ENCODE data around the gene SMO. TPM values are rescaled to one million over a fixed set of nuclear protein-coding genes. Genes with fewer than 3 reads are reported as not detected.

The SMO gene
- total and polyA plus RNA-seq, 7 donors = 0.60 to 18.6 (median 6.8) TPM

DNA sequence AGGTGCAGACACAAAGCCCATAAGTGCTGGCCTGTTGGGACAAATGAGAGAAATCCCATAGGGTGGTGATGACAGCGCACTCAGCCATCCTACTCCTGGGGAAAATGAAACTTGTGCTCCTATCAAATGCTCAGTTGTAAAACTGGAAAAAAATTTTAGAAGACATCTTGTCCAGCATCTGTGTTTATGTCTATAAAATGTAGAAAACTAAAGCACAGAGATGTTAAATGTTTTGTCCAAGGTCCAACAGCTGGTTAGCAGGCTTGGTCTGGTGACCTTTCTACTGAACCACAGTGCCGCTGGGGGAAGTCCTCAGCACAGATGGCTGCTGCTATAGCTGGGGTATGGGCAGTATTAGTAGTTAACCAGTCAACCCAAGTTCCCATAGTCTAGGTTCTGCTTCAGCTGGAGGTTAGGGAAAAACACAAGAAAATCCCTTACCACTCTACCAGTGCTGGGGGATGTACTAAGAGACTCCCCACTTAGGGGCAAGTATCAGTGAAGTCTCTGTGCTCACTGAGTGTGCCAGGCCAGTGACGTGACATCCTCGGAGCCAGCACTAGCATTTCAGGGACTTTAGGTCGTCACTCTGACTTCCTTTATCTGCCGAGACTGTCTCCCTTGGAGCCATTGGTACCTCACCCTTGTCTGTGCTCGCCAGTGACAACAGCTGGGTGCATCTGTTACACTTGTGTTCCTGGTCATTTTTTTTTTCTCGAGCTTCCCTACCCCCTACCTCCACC, 42.0 kb upstream of the SMO start:
- Histone ChIP-seq H3K36me3 (no peaks in the 10 kb centered on the region), H3K4me1 (peaks cover 0 to 14% (median 11%) of the 10 kb centered on the region in 4 donors), H3K27ac (no peak overlapping the region), H3K27me3 (peaks cover 0 to 14% (median 10%) of the 10 kb centered on the region in 3 donors), H3K9me3 (no peaks in the 10 kb centered on the region), H3K4me3 (no peak overlapping the region)
- TF ChIP-seq POLR2AphosphoS5 (IDR thresholded peaks at IDR 0.05) (peak in 1 of 4 donors; percentile 13), EP300 (IDR thresholded peaks at IDR 0.05) (no peak)
- 61 to 63% methylated on average over 8 of the region's 8 CpGs for WGBS, 2 donors
- intact Hi-C loops (cut with DNase I) = no loop called here
- DNase-seq = no peak

DNA sequence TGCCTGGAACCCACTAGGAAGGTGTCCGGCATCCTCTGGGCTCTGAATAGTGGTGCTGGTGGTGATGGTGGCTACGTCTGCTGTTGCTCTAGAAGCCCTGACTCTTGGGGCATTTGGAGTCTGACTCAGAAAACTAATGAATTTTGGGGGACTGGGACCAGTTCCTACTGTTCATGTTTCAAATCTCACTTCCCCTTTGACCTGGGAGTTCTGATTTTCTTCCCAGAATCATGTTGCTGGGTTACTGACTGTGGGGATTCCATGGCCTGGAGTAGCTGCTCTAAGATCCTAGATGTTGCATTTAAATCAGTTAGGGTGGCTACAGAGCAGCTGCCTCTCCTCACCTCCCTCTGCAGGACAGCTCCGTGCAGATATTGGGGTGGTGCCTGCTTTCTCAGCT, 40.7 kb upstream of the SMO start:
- intact Hi-C loops (cut with DNase I) = no loop called here
- Histone ChIP-seq H3K4me1 (peaks cover 0 to 14% (median 11%) of the 10 kb centered on the region in 4 donors), H3K4me3 (no peak overlapping the region), H3K9me3 (no peaks in the 10 kb centered on the region), H3K27ac (no peak overlapping the region), H3K27me3 (peaks cover 0 to 14% (median 4%) of the 10 kb centered on the region in 3 donors), H3K36me3 (no peaks in the 10 kb centered on the region)
- no peak for DNase-seq
- TF ChIP-seq EP300 (IDR thresholded peaks at IDR 0.05) (no peak), POLR2A (IDR thresholded peaks at IDR 0.05) (no peak), POLR2AphosphoS5 (IDR thresholded peaks at IDR 0.05) (no peak)
- TF ChIP-seq, protein P1, sequence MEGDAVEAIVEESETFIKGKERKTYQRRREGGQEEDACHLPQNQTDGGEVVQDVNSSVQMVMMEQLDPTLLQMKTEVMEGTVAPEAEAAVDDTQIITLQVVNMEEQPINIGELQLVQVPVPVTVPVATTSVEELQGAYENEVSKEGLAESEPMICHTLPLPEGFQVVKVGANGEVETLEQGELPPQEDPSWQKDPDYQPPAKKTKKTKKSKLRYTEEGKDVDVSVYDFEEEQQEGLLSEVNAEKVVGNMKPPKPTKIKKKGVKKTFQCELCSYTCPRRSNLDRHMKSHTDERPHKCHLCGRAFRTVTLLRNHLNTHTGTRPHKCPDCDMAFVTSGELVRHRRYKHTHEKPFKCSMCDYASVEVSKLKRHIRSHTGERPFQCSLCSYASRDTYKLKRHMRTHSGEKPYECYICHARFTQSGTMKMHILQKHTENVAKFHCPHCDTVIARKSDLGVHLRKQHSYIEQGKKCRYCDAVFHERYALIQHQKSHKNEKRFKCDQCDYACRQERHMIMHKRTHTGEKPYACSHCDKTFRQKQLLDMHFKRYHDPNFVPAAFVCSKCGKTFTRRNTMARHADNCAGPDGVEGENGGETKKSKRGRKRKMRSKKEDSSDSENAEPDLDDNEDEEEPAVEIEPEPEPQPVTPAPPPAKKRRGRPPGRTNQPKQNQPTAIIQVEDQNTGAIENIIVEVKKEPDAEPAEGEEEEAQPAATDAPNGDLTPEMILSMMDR (IDR thresholded peaks at IDR 0.05) = no peak
- 71 to 83% methylated on average over 3 of the region's 3 CpGs for whole genome bisulfite sequencing, 2 donors

GRCh38 chr7:129149511-129149910, 38.9 kb upstream of the SMO start:
- Histone ChIP-seq H3K4me1 (peaks cover 0 to 9% (median 5%) of the 10 kb centered on the region in 4 donors), H3K36me3 (no peaks in the 10 kb centered on the region), H3K27me3 (peaks cover 0 to 3% (median 0%) of the 10 kb centered on the region in 3 donors), H3K27ac (no peak overlapping the region), H3K9me3 (no peaks in the 10 kb centered on the region), H3K4me3 (no peak overlapping the region)
- intact Hi-C loops (cut with DNase I) = no loop called here
- TF ChIP-seq POLR2A (IDR thresholded peaks at IDR 0.05) (no peak), POLR2AphosphoS5 (IDR thresholded peaks at IDR 0.05) (no peak), EP300 (IDR thresholded peaks at IDR 0.05) (no peak)
- TF ChIP-seq, protein P1 (IDR thresholded peaks at IDR 0.05) = no peak
- 75 to 79% methylated on average over 8 of the region's 8 CpGs for WGBS, 2 donors
- no peak for DNase-seq

GRCh38 chr7:129150199-129150996, 38.0 kb upstream of the SMO start:
- no peaks in the 10 kb centered on the region for H3K9me3 ChIP-seq
- intact Hi-C loops (cut with DNase I) = no loop called here
- H3K27ac ChIP-seq = no peak overlapping the region
- no peak for DNase-seq
- no peak for TF ChIP-seq POLR2AphosphoS5 (IDR thresholded peaks at IDR 0.05)
- TF ChIP-seq, protein P1 (IDR thresholded peaks at IDR 0.05) = no peak
- TF ChIP-seq EP300 (IDR thresholded peaks at IDR 0.05) = no peak
- TF ChIP-seq POLR2A (IDR thresholded peaks at IDR 0.05) = no peak
- 68 to 85% methylated on average over 8 of the region's 8 CpGs for WGBS, 2 donors
- peaks cover 0 to 3% (median 0%) of the 10 kb centered on the region in 3 donors for H3K27me3 ChIP-seq
- H3K4me3 ChIP-seq = no peak overlapping the region
- H3K4me1 ChIP-seq = peaks cover 0 to 3% (median under 1%) of the 10 kb centered on the region in 4 donors
- H3K36me3 ChIP-seq = no peaks in the 10 kb centered on the region

DNA sequence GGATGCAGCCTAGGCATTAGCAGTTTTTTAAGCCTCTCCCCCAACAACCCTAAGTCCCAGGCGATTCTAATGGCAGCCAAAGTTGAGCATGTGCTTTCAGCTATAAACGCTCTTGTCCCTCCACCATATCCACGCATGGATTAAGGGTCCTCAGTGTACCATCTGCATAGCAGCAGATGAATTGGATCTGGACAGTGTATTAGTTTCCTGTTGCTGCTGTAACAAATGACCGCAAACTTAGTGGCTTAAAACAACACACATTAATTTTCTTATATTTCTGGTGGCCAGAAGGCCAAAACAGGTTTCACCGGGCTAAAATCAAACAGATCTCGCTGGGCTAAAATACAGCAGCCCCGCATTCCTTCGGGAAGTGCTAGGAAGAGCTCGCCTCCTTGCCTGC, 30.8 kb upstream of the SMO start:
- no peak overlapping the region for H3K27ac ChIP-seq
- H3K27me3 ChIP-seq = no peaks in the 10 kb centered on the region
- DNase-seq = no peak
- no peak overlapping the region for H3K4me3 ChIP-seq
- WGBS, 2 donors = 95 to 96% methylated on average over 9 of the region's 9 CpGs
- no peaks in the 10 kb centered on the region for H3K36me3 ChIP-seq
- intact Hi-C loops (cut with DNase I) = no loop called here
- H3K9me3 ChIP-seq = no peaks in the 10 kb centered on the region
- TF ChIP-seq EP300 (IDR thresholded peaks at IDR 0.05) (no peak), POLR2AphosphoS5 (IDR thresholded peaks at IDR 0.05) (no peak), POLR2A (IDR thresholded peaks at IDR 0.05) (no peak)
- TF ChIP-seq, protein P1 (IDR thresholded peaks at IDR 0.05) = no peak
- no peaks in the 10 kb centered on the region for H3K4me1 ChIP-seq
